DMS79 treated with DMSO at 0.1 percent for 48 hours (cell line): ENCODE results near the gene WRAP53.
A peak's percentile ranks its signal among the peaks of the same experiment; 100 is the strongest.

Experiments used
- DNase-seq: peaks from one replicate; lab custom pipeline; 2025; lab: John Stamatoyannopoulos, UW

WRAP53 gene

GRCh38 chr17:7745748-7746470 is 57.6 kb downstream of the WRAP53 start:
- no peak for DNase-seq

- no peak for DNase-seq
Observed at GRCh38 chr17:7747635-7748071, 59.4 kb downstream of the WRAP53 start.

GRCh38 chr17:7748076-7748775 is 59.9 kb downstream of the WRAP53 start:
- DNase-seq, result no peak

GRCh38 chr17:7750321-7750821 is 62.1 kb downstream of the WRAP53 start:
- peak; percentile 4 for DNase-seq
